Esophagus muscularis mucosa (tissue), 4 donors: ENCODE results near the gene HECTD4.

ENCODE experiments used
- CTCF ChIP-seq, 3 experiments: fragments of 200-600 bp in 2 of 3; fragments of 450-650 bp in 1 of 3; sonication (generic) in 2 of 3; IDR thresholded peaks; one replicate each; pipeline ENCODE4 v1.5.1; 2017 to 2019; ENCODE audit warnings: antibody characterized with exemption in 3 of 3, mild to moderate bottlenecking in 2 of 3, moderate library complexity in 1 of 3
- EP300 ChIP-seq: sonication (generic); formaldehyde crosslinking; IDR thresholded peaks from one replicate; pipeline ENCODE4 v1.6.1; 2017; ENCODE audit warnings: antibody characterized with exemption
- POLR2A ChIP-seq: fragments of 450-650 bp; IDR thresholded peaks from one replicate; pipeline ENCODE4 v1.6.1; 2017; ENCODE audit warnings: antibody characterized with exemption, moderate library complexity, mild to moderate bottlenecking, low read depth
- POLR2AphosphoS5 ChIP-seq, 2 donors: sonication (generic); formaldehyde crosslinking; IDR thresholded peaks; one replicate each; pipeline ENCODE4 v1.6.1; 2017; ENCODE audit warnings: antibody characterized with exemption in 2 of 2

- TF ChIP-seq EP300 (no peak), POLR2A (no peak), CTCF (IDR thresholded peaks at IDR 0.05) (no peak), POLR2AphosphoS5 (IDR thresholded peaks at IDR 0.05) (no peak)
Observed at GRCh38 chr12:112357214-112357613, 25.0 kb downstream of the HECTD4 start.
